GM12872 (cell line): ENCODE measurements around the gene PAX6.

Experiments
- CTCF ChIP-seq: IDR thresholded peaks from 3 replicates; pipeline ENCODE4 v1.5.1; 2011; ENCODE audit warnings: low read depth, mild to moderate bottlenecking, low read length, moderate library complexity; ENCODE audit not compliant: insufficient read depth

PAX6 gene

GRCh38 chr11:31810779-31811647 lies at the start of gene PAX6:
PAX6 (minus strand) TSS chr11:31811322; CDS start chr11:31806411, 4,911 bp downstream.
- no peak for TF ChIP-seq CTCF

GRCh38 chr11:31860391-31860790 lies 49.3 kb upstream of the PAX6 start:
- no peak for TF ChIP-seq CTCF

GRCh38 chr11:31856248-31856647 lies 45.1 kb upstream of the PAX6 start:
- no peak for TF ChIP-seq CTCF

GRCh38 chr11:31855466-31855865 lies 44.3 kb upstream of the PAX6 start:
- no peak for TF ChIP-seq CTCF

- no peak for TF ChIP-seq CTCF
Measured at GRCh38 chr11:31850365-31850764, 39.2 kb upstream of the PAX6 start.

GRCh38 chr11:31847761-31848160 lies 36.6 kb upstream of the PAX6 start:
- no peak for TF ChIP-seq CTCF

GRCh38 chr11:31845331-31845730 lies 34.2 kb upstream of the PAX6 start:
- TF ChIP-seq CTCF, result no peak
